Measurements from ENCODE around the gene NAGK. TPM values are rescaled to one million over a fixed set of nuclear protein-coding genes. Genes with fewer than 3 reads are reported as not detected.

The NAGK gene
- total RNA-seq, 1 donor from 2014 or later = 31.3 TPM

GRCh38 chr2:71067567-71068217 lies 756 bp upstream of the NAGK start:
- no peak for DNase-seq (ENCODE audit: low read depth)
- Histone ChIP-seq H3K36me3 (ENCODE audit: control insufficient read depth, insufficient read depth, low read length) (peaks cover 2% of the 10 kb centered on the region), H3K4me3 (ENCODE audit: low read depth, low read length) (peak overlapping the region; percentile 67), H3K27me3 (ENCODE audit: control insufficient read depth, insufficient read depth, low read length) (no peaks in the 10 kb centered on the region)
- no peak for TF ChIP-seq CTCF (IDR thresholded peaks at IDR 0.05; ENCODE audit: insufficient read depth, low read length, severe bottlenecking)
- no peak for FAIRE-seq

- no peaks in the 10 kb centered on the region for H3K27me3 ChIP-seq (ENCODE audit: control insufficient read depth, insufficient read depth, low read length)
- DNase-seq (ENCODE audit: low read depth) (peak; percentile 56), FAIRE-seq (no peak)
- no peak for TF ChIP-seq CTCF (IDR thresholded peaks at IDR 0.05; ENCODE audit: insufficient read depth, low read length, severe bottlenecking)
- H3K36me3 ChIP-seq (ENCODE audit: control insufficient read depth, insufficient read depth, low read length) = peaks cover 13% of the 10 kb centered on the region
- peak overlapping the region; percentile 67 for H3K4me3 ChIP-seq (ENCODE audit: low read depth, low read length)
These were observed 928 bp downstream of the NAGK start for GRCh38 chr2:71069376-71069775.

GRCh38 chr2:71070294-71071093 lies 2.0 kb downstream of the NAGK start:
- no peak for FAIRE-seq
- peaks cover 13% of the 10 kb centered on the region for H3K36me3 ChIP-seq (ENCODE audit: control insufficient read depth, insufficient read depth, low read length)
- peak; percentile 62 for TF ChIP-seq CTCF (IDR thresholded peaks at IDR 0.05; ENCODE audit: insufficient read depth, low read length, severe bottlenecking)
- peak; percentile 77 for DNase-seq (ENCODE audit: low read depth)
- no peak overlapping the region for H3K4me3 ChIP-seq (ENCODE audit: low read depth, low read length)
- H3K27me3 ChIP-seq (ENCODE audit: control insufficient read depth, insufficient read depth, low read length) = no peaks in the 10 kb centered on the region

GRCh38 chr2:71071681-71072398 lies 3.4 kb downstream of the NAGK start:
- Histone ChIP-seq H3K4me3 (ENCODE audit: low read depth, low read length) (no peak overlapping the region), H3K27me3 (ENCODE audit: control insufficient read depth, insufficient read depth, low read length) (no peaks in the 10 kb centered on the region), H3K36me3 (ENCODE audit: control insufficient read depth, insufficient read depth, low read length) (peaks cover 20% of the 10 kb centered on the region)
- TF ChIP-seq CTCF (IDR thresholded peaks at IDR 0.05; ENCODE audit: insufficient read depth, low read length, severe bottlenecking) = no peak
- DNase-seq (ENCODE audit: low read depth) (peak; percentile 76), FAIRE-seq (no peak)

- peaks cover 22% of the 10 kb centered on the region for H3K36me3 ChIP-seq (ENCODE audit: control insufficient read depth, insufficient read depth, low read length)
- no peak for FAIRE-seq
- no peak for TF ChIP-seq CTCF (IDR thresholded peaks at IDR 0.05; ENCODE audit: insufficient read depth, low read length, severe bottlenecking)
- H3K27me3 ChIP-seq (ENCODE audit: control insufficient read depth, insufficient read depth, low read length) = no peaks in the 10 kb centered on the region
- no peak for DNase-seq (ENCODE audit: low read depth)
- H3K4me3 ChIP-seq (ENCODE audit: low read depth, low read length) = no peak overlapping the region
These were observed 4.0 kb downstream of the NAGK start for GRCh38 chr2:71072492-71072891.

Data from bronchial epithelial cell (primary cell).